H1 (cell line): ENCODE results near the gene C5orf15.

ENCODE experiments used
- ATF3 ChIP-seq: IDR thresholded peaks from 2 replicates; pipeline ENCODE4 v1.6.1; 2011; ENCODE audit warnings: low read depth, mild to moderate bottlenecking, low read length; ENCODE audit not compliant: insufficient read depth
- BCL11A ChIP-seq, 2 experiments: IDR thresholded peaks; one replicate each; pipeline ENCODE4 v1.6.1; 2011; ENCODE audit warnings: low read depth in 2 of 2, low read length in 2 of 2, mild to moderate bottlenecking in 2 of 2
- EP300 ChIP-seq, 2 experiments: IDR thresholded peaks; 1 replicate in 1 of 2; 2 replicates in 1 of 2; pipeline ENCODE4 v1.6.1; 2011 to 2012; ENCODE audit warnings: low read depth in 2 of 2, low read length in 2 of 2, mild to moderate bottlenecking in 2 of 2, borderline replicate concordance in 1 of 2, inconsistent platforms in 1 of 2, moderate library complexity in 1 of 2
- FOSL1 ChIP-seq: IDR thresholded peaks from 2 replicates; pipeline ENCODE4 v1.6.1; 2011; ENCODE audit warnings: mild to moderate bottlenecking, low read depth, low read length, moderate library complexity; ENCODE audit not compliant: insufficient read depth
- POLR2AphosphoS5 ChIP-seq: IDR thresholded peaks from 2 replicates; pipeline ENCODE4 v1.6.1; 2011; ENCODE audit warnings: low read depth, low read length
- SIN3A ChIP-seq, 2 experiments: IDR thresholded peaks in 1 of 2; conservative IDR thresholded peaks in 1 of 2; 2 replicates each; pipeline ENCODE4 v1.6.1; 2011 to 2012; ENCODE audit warnings: low read length in 2 of 2, improper control_type of control experiment in 1 of 2, low read depth in 1 of 2, mild to moderate bottlenecking in 1 of 2
- TF ChIP-seq, protein P1 (sequence below), 3 experiments: IDR thresholded peaks; 1 replicate in 2 of 3; 2 replicates in 1 of 3; pipeline versions ENCODE4 v1.5.1 to v1.6.1; 2011; ENCODE audit warnings: low read length in 3 of 3, mild to moderate bottlenecking in 3 of 3, inconsistent platforms in 2 of 3, low read depth in 1 of 3, moderate library complexity in 1 of 3; ENCODE audit not compliant: insufficient read depth in 1 of 3; ENCODE audit errors: control extremely low read depth in 1 of 3

DNA sequence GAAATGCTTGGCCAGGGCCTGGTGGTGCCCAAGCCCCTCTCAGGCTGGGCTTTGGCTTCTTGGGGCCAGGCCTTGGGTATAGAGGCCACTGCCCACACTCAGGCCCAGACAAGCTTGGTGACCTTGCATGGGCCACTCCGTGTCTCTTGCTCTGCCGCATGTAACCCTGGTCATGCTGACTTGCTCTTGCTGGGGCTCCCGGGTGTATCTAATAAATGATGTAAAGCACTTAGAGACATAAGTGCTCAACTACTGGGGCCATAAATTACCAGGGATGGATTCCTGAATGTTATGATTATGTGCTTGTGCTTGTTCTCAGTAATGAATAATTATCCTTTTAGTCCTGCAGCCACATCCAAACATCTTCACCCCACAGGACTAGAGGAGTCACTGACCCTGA, 54.0 kb downstream of the C5orf15 start:
- TF ChIP-seq BCL11A (IDR thresholded peaks at IDR 0.05; ENCODE audit: low read depth in 2 of 2, low read length in 2 of 2) (no peak), POLR2AphosphoS5 (no peak), FOSL1 (no peak), EP300 (IDR thresholded peaks at IDR 0.05; ENCODE audit: borderline replicate concordance in 1 of 2, low read depth in 2 of 2, low read length in 2 of 2) (no peak), ATF3 (no peak), SIN3A (conservative IDR thresholded peaks at IDR 0.05 in 1 of 2, IDR thresholded peaks at IDR 0.05 in 1 of 2; ENCODE audit: low read depth in 1 of 2, low read length in 2 of 2) (no peak)
- TF ChIP-seq, protein P1, sequence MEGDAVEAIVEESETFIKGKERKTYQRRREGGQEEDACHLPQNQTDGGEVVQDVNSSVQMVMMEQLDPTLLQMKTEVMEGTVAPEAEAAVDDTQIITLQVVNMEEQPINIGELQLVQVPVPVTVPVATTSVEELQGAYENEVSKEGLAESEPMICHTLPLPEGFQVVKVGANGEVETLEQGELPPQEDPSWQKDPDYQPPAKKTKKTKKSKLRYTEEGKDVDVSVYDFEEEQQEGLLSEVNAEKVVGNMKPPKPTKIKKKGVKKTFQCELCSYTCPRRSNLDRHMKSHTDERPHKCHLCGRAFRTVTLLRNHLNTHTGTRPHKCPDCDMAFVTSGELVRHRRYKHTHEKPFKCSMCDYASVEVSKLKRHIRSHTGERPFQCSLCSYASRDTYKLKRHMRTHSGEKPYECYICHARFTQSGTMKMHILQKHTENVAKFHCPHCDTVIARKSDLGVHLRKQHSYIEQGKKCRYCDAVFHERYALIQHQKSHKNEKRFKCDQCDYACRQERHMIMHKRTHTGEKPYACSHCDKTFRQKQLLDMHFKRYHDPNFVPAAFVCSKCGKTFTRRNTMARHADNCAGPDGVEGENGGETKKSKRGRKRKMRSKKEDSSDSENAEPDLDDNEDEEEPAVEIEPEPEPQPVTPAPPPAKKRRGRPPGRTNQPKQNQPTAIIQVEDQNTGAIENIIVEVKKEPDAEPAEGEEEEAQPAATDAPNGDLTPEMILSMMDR (IDR thresholded peaks at IDR 0.05; ENCODE audit: control extremely low read depth in 1 of 3, insufficient read depth in 1 of 3, low read depth in 1 of 3, low read length in 3 of 3): no peak
